A172 (cell line): ENCODE data around the gene SCRT2. TPM values are rescaled to one million over a fixed set of nuclear protein-coding genes. Genes with fewer than 3 reads are reported as not detected.
"Not testable (repeated sequence)": the region's sequence is repeated elsewhere in the genome, so short reads cannot be mapped to it uniquely, and the experiment has no call there.

Experiments
- DNase-seq: peaks from one replicate; pipeline ENCODE4 v3.0.0-alpha.2; 2015; ENCODE audit warnings: low spot score
- total RNA-seq: library from RNA; depleted of rRNA; stranded (reverse); fragments of >200 nt; shearing (Covaris generic); gene quantifications from 2 replicates; pipeline ENCODE4 v1.2.3, GENCODE V29; 2014; rRNA removed

Gene SCRT2
- not detected in 2 replicates for total RNA-seq

DNA sequence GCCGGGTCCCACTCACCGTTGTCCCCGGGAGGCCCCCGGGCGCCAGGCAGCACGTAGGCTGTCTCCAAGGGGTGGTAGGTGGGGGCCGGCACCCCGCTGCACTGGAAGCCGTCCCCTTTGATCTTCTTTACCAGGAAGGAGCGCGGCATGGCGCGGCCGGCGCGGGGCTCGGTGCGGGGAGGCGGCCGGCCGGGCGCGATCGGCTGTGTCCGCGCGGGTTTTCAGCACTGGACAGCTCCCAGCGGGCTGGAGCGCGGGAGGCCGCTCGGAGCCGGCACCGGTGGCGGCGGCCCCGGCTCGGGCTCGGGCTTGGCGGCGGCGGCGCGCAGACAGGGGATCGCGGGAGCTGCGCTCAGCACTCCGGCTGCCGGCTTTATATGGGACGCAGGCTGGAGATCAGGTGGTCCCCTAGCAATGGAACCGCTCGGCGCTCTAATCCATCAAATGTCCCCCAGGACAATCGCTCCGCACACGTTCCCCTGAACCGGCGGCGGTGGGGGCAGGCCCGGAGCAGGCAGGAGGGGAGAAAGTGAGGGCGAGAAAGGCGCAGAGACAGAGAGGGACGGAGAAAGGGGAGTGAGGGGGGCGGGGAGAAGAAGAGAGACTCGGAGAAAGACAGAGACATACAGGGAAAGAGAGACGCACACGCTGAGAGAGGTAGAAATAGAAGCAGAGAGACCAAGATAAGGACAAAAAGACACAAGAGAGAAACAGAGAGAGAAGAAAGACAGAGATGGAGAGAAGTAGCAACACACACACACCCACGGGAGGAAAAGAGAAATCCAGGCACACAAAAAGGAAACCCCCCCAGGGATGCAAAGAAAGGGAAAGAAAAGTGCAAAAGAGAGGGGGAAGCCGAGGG lies at the start of gene SCRT2:
Gene SCRT2, minus strand, starts transcription at position 350 of the 862 bp plus-strand sequence. Its CDS starts 201 bp downstream, at position 149.
- peak; percentile 29 for DNase-seq

DNA sequence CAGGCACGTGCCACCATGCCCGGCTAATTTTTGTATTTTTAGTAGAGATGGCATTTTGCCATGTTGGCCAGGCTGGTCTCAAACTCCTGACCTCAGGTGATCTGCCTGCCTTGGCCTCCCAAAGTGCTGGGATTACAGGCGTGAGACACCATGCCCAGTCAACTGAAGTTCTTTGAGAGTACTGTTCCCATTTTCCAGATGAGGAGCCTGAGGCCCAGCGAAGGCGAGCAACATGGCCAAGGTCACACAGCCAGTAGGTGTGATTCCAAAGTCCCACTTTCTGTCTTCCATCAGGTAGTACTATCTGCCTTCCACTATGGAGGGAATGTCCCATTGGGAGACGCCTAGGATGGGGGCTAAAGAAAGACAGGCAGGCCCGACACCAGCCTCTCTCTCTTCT lies 49.2 kb upstream of the SCRT2 start:
- not testable (repeated sequence) for DNase-seq

- DNase-seq, result no peak
Measured at GRCh38 chr20:723756-724155, 48.2 kb upstream of the SCRT2 start.

- no peak for DNase-seq
Measured at GRCh38 chr20:722822-723644, 47.4 kb upstream of the SCRT2 start.

GRCh38 chr20:721876-722275 lies 46.3 kb upstream of the SCRT2 start:
- DNase-seq, result no peak

DNA sequence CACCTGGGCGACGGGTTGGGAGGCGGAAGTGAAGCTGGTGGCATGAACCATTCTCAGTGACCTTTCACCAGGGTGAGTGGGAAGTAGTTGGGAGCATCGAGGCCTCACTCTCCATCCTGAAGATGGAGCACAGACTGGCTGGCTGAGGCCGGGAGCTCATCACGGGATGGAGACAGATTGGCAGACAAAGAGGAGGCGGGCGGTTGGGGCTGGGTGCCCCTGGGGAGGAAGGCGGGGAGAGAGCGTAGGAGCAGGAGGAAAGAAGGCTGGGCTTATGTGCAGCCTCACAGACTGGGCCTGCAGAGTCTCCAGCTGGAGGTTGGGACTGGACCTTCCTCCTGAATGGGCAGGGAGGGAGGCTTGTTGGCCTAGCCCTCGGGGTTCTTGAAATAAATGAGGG lies 44.2 kb upstream of the SCRT2 start:
- no peak for DNase-seq

GRCh38 chr20:719068-719467 lies 43.5 kb upstream of the SCRT2 start:
- DNase-seq, result no peak

GRCh38 chr20:717832-718231 lies 42.2 kb upstream of the SCRT2 start:
- DNase-seq, result no peak

- DNase-seq, result no peak
Measured at GRCh38 chr20:717271-717670, 41.7 kb upstream of the SCRT2 start.

GRCh38 chr20:714453-714852 lies 38.9 kb upstream of the SCRT2 start:
- DNase-seq, result no peak

DNA sequence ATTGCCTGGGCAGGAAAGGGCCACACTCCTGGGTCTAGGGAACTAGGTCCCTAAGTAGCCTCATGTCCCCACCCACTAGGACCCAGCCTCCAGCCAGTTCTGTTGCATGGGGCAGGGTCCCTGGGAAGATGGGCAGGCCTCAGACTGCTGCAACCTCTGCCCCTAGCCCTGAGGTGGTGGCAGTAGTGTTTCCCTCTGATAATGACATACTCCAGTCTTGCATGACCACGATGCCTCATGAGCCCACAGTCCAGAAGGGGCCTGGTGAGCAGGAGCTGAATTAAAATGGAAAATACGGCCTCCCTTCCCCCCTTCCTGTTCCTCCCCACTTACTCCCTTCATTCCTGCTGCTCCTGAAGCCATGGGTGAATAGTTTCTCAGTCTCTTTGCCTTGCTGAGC lies 36.0 kb upstream of the SCRT2 start:
- no peak for DNase-seq

DNA sequence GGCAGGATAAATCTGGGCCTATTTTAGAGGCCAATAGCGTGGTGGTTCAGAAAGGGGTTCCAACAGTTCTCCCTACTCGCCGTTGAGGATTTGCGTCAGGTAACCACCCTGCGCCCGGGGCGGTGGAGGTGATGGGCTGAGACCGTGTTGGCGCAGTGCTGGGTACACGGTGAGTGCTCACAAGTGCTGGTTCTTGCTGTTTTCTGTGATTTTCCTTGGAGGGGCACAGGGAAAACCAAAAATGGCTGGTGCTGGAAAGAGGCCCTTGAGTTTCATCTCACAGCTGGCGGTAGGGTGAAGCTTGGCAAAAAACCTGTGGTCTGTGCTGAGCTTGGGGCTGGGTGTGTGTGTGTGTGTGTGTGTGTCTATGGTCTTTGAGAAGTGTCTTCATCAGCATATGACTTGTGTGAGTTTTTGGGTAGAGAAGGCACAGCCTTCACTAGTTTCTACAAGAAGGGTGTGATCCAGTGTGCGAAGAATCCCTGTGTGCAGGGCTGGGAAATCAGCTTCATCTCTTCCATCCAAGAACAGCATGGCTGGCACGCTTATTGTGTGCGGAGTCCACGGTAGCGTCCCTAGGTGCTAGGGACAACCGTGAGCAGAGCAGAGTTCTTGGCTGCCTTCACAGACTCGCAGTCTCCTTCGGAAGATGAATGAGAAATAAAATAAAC lies 35.3 kb upstream of the SCRT2 start:
- DNase-seq, result no peak

DNA sequence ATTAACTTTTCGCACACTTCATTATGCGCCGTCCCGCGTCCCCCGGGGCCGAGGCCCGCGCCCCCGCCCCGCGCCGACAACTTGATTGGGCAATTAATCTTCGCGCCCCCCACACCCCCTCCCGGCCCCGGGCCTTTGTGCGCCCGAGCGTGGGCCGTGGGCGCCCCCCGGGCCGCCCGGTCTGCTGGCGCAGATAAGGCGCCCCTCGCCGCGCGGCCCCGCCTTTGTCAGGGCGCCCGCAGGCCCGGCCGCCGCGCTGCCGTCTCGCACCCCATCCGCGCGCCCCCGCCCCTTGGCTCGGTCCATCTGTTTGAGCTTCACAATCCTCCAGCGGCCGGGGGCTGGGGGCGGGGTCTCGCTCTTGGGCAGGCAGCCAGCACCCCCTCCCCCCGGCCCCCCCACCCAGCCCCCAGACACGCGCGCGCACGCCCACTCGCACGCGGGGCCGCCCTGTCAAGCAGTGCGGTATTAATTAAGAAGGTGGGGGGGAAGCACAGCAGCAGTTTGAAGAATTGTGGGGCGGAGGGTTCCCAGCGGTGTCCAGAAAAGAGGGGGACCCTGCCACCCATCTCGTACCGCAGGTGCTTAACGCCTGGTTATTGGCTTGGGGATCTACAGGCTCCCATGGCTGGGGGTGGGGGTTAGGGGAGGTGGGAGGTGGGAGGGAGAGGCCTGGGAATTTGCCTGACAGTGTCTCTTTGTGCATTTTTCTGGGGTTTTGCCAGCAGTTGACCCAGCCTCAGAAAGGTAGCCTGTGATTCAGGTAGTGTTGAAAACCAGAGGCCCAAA lies 34.6 kb upstream of the SCRT2 start:
- DNase-seq, result no peak

DNA sequence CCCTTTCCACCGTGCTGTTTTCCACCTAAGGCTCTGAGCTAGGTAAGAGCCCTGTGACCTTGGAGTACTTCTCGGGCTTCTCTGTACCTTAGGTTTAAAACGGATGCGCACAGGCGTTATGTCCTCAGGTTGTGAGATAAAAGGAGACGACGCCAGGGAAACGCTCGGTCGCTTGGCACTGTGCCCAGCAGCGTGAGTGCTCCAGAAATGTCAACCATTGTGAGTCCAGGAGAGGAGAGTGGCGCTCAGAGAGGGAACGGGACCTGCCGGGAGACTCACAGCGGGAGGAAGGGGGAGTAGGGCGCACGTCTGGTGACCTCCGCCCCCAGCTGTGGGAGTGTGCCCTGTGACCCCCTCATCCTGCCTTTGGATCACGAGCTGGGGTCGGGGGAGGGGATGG lies 33.8 kb upstream of the SCRT2 start:
- DNase-seq, result no peak

GRCh38 chr20:708956-709355 lies 33.4 kb upstream of the SCRT2 start:
- DNase-seq, result no peak

DNA sequence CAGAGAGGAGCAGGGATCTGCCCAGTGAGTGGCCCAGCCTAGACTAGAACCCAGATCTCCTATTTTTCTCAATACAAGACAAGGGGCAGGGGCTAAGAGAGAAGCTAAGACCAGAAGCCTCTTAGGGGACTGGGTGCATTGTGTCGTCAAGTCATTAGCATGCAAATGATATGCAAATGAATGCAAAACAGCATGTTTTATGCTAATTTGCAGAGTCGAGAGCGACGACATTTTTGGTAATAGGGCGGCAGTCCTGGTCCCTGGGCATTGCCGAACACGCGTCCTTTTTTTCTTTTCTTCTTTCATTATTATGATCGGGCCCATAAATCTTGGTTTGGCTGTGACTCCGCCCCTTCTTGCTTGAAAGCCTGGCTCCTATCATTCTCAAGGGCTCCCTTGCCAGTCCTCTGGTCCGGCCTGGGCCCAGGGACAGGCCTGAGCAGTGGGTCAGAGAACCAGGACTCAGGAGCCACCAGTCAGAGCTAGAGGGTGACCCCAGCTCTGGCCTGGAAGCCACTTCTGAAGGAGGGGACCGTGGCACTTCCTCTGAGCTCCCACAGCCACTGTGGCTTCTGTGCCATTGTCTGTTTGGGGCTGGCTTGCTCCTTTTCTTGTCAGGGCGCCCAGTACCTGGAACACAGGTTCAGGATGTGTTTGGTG lies 32.0 kb upstream of the SCRT2 start:
- DNase-seq, result no peak

- no peak for DNase-seq
Measured at GRCh38 chr20:706366-706885, 30.8 kb upstream of the SCRT2 start.

- no peak for DNase-seq
Measured at GRCh38 chr20:704726-705125, 29.1 kb upstream of the SCRT2 start.

DNA sequence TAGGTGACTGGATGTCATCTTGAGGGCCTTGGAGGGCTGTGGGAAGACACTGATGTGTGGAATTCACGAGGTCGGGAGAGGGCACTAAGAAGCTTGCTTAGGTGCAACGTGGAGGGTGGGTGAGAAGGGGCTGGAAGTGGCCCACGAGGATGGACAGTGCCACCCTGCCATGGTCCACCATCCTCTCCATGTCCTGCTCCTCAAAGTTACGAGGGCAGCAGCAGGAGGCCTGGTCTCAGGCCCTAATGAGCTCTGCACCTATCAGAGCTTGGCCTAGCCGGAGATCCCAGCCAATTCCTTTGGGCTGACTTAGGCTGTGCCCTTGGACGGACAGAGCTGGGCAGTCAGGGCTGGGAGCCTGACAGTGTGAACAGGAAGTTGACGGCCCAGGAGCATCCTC lies 27.8 kb upstream of the SCRT2 start:
- DNase-seq, result no peak

DNA sequence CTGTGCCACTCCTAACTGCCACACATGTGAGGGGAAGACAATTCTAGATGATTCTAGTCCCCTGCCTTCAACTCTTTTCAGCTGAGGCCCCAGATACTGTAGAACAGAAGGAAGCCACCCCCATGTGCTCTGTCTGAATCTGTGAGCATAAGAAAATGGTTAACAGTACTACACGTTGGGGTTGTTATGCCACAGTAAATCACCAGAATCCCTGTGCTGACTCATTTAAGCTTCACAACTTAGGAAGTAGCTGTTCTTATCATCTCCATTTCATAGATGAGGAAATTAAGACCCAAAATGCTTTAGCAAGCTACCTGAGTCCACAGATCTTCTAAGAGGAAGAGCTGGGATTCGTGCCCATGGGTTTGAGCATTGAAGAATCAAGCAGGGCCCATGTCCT lies 27.4 kb upstream of the SCRT2 start:
- DNase-seq, result no peak
